NCI-H187 treated with DMSO at 0.1 percent for 48 hours (cell line): ENCODE results near the gene MAPK13.
"Not testable (repeated sequence)": the region's sequence is repeated elsewhere in the genome, so short reads cannot be mapped to it uniquely, and the experiment has no call there.

Experiments
- DNase-seq: peaks from one replicate; lab custom pipeline; 2025; lab: John Stamatoyannopoulos, UW

MAPK13 gene

GRCh38 chr6:36129941-36130666 lies at the start of gene MAPK13:
MAPK13 (plus strand) TSS chr6:36130513; CDS start chr6:36130583, 70 bp downstream.
- DNase-seq, result no peak

- DNase-seq, result no peak
Measured at GRCh38 chr6:36082318-36082717, 48.0 kb upstream of the MAPK13 start.

DNA sequence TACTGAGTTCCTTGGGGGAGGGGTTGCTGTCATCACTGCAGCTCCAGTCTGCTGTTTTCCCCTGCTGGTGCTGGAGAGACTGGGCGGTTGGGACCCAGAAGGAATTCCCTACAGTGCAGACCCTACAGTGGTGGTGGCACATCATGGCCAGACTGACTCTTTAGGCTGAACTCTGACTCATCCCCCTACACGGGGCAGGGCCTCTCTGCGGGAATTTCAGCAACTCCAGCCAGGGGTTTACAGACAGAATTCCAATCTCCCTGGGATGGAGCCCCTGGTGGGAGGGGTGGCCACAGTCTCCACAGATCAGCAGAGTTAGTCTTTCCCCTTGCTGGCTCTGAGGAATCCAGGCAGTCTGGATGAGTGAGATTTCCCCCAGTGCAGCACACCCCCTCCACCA lies 46.9 kb upstream of the MAPK13 start:
- DNase-seq, result no peak

- not testable (repeated sequence) for DNase-seq
Measured at GRCh38 chr6:36088204-36088603, 42.1 kb upstream of the MAPK13 start.

GRCh38 chr6:36089048-36089447 lies 41.3 kb upstream of the MAPK13 start:
- no peak for DNase-seq

GRCh38 chr6:36094238-36094637 lies 36.1 kb upstream of the MAPK13 start:
- DNase-seq, result no peak

- no peak for DNase-seq
Measured at GRCh38 chr6:36094753-36095496, 35.4 kb upstream of the MAPK13 start.

DNA sequence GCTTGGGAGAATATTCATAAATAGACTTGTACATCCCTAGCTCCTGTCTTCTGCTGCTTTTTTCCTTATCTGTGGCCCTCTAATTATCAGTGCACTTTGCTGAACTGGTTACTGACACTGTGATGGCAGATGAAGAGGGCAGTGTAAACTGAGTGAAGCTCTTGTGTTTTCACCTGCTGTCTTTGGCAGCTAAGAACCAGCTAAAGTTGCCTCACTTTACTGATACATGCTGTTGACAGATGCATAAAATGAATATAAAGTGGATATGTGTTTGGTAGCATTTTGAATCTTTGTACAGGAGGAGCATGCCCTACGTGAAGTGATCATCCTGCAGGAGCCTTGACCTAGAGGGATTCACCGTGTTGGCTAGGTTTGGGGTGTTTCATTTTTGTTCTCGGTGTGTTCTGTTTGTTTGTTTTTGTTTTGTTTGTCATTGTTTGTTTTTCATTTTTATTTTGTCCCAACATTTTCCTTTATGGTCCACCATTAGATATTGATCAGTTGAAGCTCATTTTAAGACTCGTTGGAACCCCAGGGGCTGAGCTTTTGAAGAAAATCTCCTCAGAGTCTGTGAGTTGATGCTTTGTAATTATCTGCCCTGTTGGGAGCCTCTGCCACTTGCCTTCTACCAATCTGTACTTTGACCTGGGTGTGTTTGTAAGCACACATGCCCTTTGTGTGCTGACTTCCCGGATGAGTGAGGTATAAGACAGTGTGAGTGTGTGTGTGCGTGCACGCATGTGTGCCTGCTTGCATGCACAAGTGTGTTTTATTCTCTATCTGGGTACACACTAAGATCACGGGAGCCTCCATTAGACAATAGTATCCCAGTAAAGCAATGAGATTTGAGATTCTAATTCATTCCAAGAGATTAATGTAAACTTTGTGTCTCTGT lies 34.6 kb upstream of the MAPK13 start:
- no peak for DNase-seq

GRCh38 chr6:36098253-36098919 lies 31.9 kb upstream of the MAPK13 start:
- no peak for DNase-seq

DNA sequence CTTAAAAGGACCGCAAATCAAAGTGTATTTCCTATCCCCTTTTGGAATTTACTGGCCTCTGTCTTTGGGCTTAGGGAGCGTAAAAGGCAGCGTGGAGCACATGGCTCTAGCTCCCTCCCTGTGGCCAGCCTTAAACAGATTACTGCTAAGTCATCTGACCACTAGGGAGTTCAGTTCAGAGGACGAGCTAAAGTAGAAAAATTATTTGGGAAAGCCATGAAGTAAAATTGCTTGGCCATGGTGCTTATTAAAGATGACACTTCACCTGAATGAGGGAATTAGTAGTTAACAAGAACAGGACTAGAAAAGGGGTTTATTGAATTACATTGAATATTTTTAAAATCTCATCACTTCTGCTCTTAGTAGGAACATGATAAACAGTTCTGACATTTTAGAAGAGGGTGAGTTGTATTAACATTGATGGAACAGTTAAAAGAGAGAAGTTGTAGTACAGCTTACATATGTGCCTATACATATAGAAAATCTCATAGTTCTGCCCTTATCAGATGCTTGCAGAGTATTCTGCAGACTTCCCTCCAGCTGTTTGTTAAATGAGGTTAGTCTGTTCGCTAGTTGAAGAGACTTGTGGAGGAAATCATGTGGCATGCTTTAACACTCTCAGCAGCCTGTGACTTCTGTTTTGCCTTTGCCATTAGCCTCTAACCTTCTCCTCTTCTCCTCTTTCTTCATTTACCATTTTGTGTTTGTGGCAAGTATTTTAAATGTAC lies 31.2 kb upstream of the MAPK13 start:
- DNase-seq, result no peak

DNA sequence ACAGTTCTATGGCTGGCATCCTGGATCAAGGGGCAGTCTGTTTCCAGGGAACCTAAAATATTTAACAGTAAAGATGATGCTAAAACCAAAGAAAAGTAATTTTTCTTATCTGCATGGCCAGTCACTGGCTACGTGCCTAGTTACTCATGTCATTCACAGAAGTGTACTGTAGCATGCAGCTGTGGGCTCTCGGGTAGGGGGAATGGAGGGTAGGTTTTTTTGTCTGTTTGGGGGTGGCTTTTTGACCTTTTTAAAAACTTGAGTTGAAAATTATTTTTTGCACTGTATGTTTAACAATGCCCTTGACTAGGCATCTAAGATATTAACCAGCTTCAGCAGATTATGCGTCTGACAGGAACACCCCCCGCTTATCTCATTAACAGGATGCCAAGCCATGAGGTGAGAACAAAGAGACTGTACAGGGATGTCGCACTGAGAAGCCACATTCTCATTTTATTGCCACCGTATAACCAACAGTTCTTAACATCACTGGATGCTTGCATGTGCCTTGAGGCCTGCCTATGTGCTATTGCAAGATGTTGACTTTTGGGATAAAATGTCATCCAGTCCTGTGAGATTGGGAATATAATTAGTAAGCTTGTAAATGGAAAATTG lies 30.3 kb upstream of the MAPK13 start:
- DNase-seq, result no peak

GRCh38 chr6:36101691-36102090 lies 28.6 kb upstream of the MAPK13 start:
- no peak for DNase-seq

DNA sequence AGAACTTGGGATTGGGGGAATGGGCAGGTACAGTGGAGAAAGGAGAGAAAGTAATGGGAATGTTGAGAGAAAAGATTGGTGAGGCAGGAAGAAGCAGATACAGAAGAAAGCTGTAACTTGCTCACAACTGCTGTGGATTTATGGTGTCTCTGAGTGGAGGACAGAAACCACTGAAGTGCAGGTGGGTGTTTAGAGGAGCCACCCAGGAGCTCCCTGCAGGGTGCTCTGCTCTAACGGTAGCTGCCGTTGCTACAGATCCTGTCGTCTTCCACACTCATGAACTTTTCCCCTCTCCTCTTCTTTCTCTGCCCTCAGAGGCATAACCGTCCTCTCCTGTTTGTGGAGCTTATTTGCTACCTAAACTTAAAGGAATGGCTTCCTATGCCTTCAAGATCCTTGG lies 27.5 kb upstream of the MAPK13 start:
- DNase-seq, result no peak

DNA sequence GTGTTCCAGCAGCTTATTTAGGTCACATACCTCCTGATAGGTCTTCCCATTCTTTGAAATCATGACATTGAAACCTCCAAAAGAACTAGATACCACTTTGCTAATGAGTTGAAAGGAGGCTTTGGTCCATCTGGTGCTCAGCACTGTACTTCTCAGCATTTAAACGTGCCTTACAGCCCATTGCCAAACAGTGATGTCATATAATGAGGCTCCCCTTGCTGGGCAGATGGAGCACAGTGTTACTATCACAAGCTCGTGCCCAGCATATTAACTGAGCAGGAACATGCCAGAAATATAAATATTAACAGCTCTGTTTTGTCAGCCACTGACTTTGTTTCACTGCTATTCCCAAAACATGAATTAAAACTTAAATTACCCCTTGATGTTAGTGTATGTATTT lies 25.5 kb upstream of the MAPK13 start:
- no peak for DNase-seq

DNA sequence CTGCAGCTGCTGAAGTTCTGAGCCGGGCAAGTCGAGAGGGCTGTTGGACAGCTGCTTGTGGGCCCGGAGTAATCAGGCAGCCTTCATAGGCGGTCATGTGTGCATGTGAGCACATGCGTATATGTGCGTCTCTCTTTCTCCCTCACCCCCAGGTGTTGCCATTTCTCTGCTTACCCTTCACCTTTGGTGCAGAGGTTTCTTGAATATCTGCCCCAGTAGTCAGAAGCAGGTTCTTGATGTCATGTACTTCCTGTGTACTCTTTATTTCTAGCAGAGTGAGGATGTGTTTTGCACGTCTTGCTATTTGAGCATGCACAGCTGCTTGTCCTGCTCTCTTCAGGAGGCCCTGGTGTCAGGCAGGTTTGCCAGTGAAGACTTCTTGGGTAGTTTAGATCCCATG lies 21.2 kb upstream of the MAPK13 start:
- no peak for DNase-seq

GRCh38 chr6:36110050-36110449 lies 20.3 kb upstream of the MAPK13 start:
- no peak for DNase-seq

DNA sequence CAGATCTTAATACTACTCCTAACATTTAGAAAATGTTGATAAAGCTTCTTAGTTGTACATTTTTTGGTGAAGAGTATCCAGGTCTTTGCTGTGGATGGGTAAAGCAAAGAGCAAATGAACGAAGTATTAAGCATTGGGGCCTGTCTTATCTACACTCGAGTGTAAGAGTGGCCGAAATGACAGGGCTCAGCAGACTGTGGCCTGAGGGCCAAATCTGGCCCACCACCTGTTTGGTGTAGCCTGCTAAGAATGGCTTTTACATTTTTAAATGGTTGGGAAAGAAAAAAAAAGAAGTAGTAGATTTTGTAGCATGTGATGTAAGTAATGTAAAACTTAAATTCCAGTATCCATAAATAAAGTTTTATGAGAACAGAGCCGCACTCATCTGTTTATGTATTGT lies 19.4 kb upstream of the MAPK13 start:
- no peak for DNase-seq

GRCh38 chr6:36111526-36111925 lies 18.8 kb upstream of the MAPK13 start:
- no peak for DNase-seq

- DNase-seq, result no peak
Measured at GRCh38 chr6:36113049-36113448, 17.3 kb upstream of the MAPK13 start.

DNA sequence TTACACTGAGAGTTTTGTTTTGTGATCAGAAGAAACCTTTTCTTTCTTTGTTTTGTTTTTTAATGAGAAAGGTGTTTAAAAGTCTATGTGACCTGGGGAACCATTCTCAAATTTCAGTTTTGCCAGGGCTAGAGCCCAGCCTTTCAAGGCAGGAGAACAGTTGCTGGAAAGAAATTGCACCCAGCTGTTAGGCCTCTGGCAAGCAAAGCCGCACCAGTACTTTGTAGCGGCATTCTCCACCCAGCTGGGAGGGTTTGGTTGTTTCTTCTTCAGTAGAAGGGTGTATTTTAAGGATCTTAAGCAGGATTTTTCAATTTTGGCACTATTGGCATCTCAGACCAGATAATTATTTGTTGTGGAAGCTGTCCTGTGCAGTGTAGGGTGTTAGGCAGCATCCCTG lies 16.6 kb upstream of the MAPK13 start:
- DNase-seq, result no peak
